NCI-H2029 (cell line): Measurements from ENCODE around the gene FGFR3.
"Not testable (repeated sequence)": the region's sequence is repeated elsewhere in the genome, so short reads cannot be mapped to it uniquely, and the experiment has no call there.

Experiments
- DNase-seq: peaks from one replicate; lab custom pipeline; 2025; lab: John Stamatoyannopoulos, UW

Gene FGFR3

GRCh38 chr4:1819284-1819683, 26.2 kb downstream of the FGFR3 start:
- no peak for DNase-seq

GRCh38 chr4:1819816-1820215, 26.7 kb downstream of the FGFR3 start:
- DNase-seq: no peak

GRCh38 chr4:1821679-1822567, 28.8 kb downstream of the FGFR3 start:
- no peak for DNase-seq

- no peak for DNase-seq
These were observed 29.8 kb downstream of the FGFR3 start for GRCh38 chr4:1822568-1823544.

- DNase-seq: no peak
These were observed 30.4 kb downstream of the FGFR3 start for GRCh38 chr4:1823545-1823932.

- DNase-seq: no peak
These were observed 31.7 kb downstream of the FGFR3 start for GRCh38 chr4:1824746-1825145.

GRCh38 chr4:1825326-1825725, 32.2 kb downstream of the FGFR3 start:
- DNase-seq: no peak

- DNase-seq: no peak
These were observed 33.6 kb downstream of the FGFR3 start for GRCh38 chr4:1826531-1827350.

- no peak for DNase-seq
These were observed 37.1 kb downstream of the FGFR3 start for GRCh38 chr4:1830234-1830633.

- no peak for DNase-seq
These were observed 37.6 kb downstream of the FGFR3 start for GRCh38 chr4:1830642-1831228.

GRCh38 chr4:1831331-1831730, 38.2 kb downstream of the FGFR3 start:
- DNase-seq: no peak

- DNase-seq: no peak
These were observed 39.6 kb downstream of the FGFR3 start for GRCh38 chr4:1832690-1833089.

GRCh38 chr4:1833307-1834046, 40.4 kb downstream of the FGFR3 start:
- no peak for DNase-seq

- DNase-seq: no peak
These were observed 41.1 kb downstream of the FGFR3 start for GRCh38 chr4:1834047-1834775.

- not testable (repeated sequence) for DNase-seq
These were observed 42.7 kb downstream of the FGFR3 start for GRCh38 chr4:1835836-1836235.

GRCh38 chr4:1836650-1837049, 43.6 kb downstream of the FGFR3 start:
- DNase-seq: no peak

GRCh38 chr4:1837069-1837468, 44.0 kb downstream of the FGFR3 start:
- DNase-seq: no peak

GRCh38 chr4:1839282-1839681, 46.2 kb downstream of the FGFR3 start:
- no peak for DNase-seq

GRCh38 chr4:1841201-1841886, 48.3 kb downstream of the FGFR3 start:
- DNase-seq: no peak

GRCh38 chr4:1841887-1842210, 48.8 kb downstream of the FGFR3 start:
- no peak for DNase-seq
